Naive thymus-derived CD8-positive, alpha-beta T cell (primary cell): Measurements from ENCODE around the gene GLYATL1B. TPM values are rescaled to one million over a fixed set of nuclear protein-coding genes. Genes with fewer than 3 reads are reported as not detected.
"Not testable (repeated sequence)": the region's sequence is repeated elsewhere in the genome, so short reads cannot be mapped to it uniquely, and the experiment has no call there.

Experiments
- ATAC-seq, 2 donors: fragments of 150-1000 bp; cut with Tn5 transposase in 1 of 2; sonication (Bioruptor Pico), chemical (Tn5 transposase) in 1 of 2; 1 replicate in 1 of 2; 2 replicates in 1 of 2; pipeline ENCODE4 v1.10.0; 2021; ENCODE audit warnings: mild to moderate bottlenecking in 2 of 2, moderate library complexity in 2 of 2
- POLR2A ChIA-PET: fragments of 350-600 bp; sonication (Branson Sonifier 250); formaldehyde crosslinking; loops from one replicate; lab custom pipeline; 2021; ENCODE audit warnings: antibody characterized with exemption; lab: Charles Lee
- DNase-seq, 10 donors: peaks; one replicate each; pipeline versions ENCODE4 v3.0.0 to v3.0.0-alpha.2; 2020 to 2022
- H3K27ac Mint-ChIP-seq, 10 donors: one replicate each; pipeline ENCODE4 v1.8.0; 2020 to 2022; ENCODE audit warnings: mild to moderate bottlenecking in 10 of 10, mixed read lengths in 10 of 10, moderate library complexity in 4 of 10, inconsistent platforms in 1 of 10
- H3K27me3 Mint-ChIP-seq, 5 donors: one replicate each; pipeline ENCODE4 v1.8.0; 2021 to 2022; ENCODE audit warnings: mixed read lengths in 5 of 5
- H3K36me3 Mint-ChIP-seq, 3 donors: one replicate each; pipeline ENCODE4 v1.8.0; 2020 to 2022; ENCODE audit warnings: mixed read lengths in 3 of 3, mild to moderate bottlenecking in 2 of 3, inconsistent platforms in 1 of 3
- H3K4me1 Mint-ChIP-seq, 4 donors: one replicate each; pipeline ENCODE4 v1.8.0; 2021 to 2022; ENCODE audit warnings: mixed read lengths in 4 of 4
- H3K4me3 Mint-ChIP-seq, 10 donors: one replicate each; pipeline ENCODE4 v1.8.0; 2020 to 2022; ENCODE audit warnings: mild to moderate bottlenecking in 10 of 10, mixed read lengths in 10 of 10, moderate library complexity in 6 of 10, inconsistent platforms in 1 of 10
- H3K9me3 Mint-ChIP-seq, 9 donors: one replicate each; pipeline ENCODE4 v1.8.0; 2020 to 2022; ENCODE audit warnings: mixed read lengths in 9 of 9, mild to moderate bottlenecking in 3 of 9, inconsistent platforms in 1 of 9, moderate library complexity in 1 of 9
- polyA plus RNA-seq, 3 donors: library from polyadenylated mRNA; unstranded; fragments of 300-500 nt; fragmentation: Illumina TruSeq; gene quantifications; one replicate each; pipeline ENCODE4 v1.2.3, GENCODE V29; 2021
- total RNA-seq, 8 experiments: library from RNA in 2 of 8; stranded (reverse) in 2 of 8; gene quantifications; one replicate each; pipeline ENCODE4 v1.2.3 and lab custom pipeline; 2021 to 2026

GLYATL1B gene
- total and polyA plus RNA-seq, 5 experiments from 2014 or later: not detected

DNA sequence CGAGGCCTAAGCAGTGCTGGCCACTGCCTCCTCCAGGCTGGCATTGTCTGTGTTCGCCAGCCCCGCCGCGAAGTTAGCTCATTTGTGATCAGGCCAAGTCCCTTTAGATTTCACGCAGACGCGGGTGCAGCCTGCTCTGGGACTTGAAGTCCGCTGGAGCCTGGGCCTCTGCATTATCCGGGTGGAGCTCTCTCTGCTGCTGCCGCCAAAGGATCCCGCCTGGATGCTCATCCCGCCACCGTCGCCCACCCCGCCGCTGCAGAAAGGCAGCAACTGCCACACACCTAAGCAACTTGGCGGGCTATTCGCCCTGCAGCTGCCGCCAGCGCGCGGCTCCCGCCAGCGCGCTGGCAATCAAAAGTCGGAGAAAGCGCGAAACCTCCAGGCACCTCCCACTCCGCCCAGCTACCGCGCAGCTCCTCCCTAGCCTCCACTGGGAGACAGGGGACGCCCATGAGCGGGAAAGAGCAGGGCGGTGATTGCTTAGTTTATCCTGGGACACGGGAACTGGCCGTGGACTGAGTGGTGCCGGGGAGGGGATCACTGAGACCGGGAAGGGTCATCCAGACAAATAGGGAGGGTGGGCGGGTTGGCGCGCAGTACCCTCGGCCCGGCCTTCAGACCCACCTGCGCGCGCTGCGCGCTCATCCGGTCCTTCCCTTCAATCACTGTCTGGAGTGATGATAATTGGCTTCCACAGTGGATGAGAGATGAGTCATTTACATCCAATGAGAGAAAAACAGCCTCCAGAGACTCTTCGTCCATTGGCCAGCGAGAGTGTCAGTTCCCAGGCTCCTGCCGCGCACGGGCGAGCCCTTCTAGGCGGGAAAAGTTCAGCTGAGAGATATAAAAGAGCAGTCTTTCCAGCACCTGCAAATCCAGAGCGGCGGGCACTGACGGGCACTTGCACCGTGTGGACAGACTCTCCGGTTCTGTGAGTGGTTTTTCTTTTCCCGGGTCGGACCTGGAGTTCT is 20.5 kb downstream of the GLYATL1B start, which contains the start of gene FAM111B:
TSS of gene FAM111B (plus strand) at position 875 of the 974 bp plus-strand sequence. CDS start 2,389 bp downstream, outside the sequence.
- Mint-ChIP-seq H3K27me3 (peaks cover 15 to 53% (median 43%) of the 10 kb centered on the region in 5 donors), H3K4me1 (peaks cover 12 to 59% (median 30%) of the 10 kb centered on the region in 4 donors), H3K36me3 (no peaks in the 10 kb centered on the region), H3K4me3 (peak within 1 kb of the TSS; percentile 67 to 85 (median 78)), H3K9me3 (peaks cover 0 to 1% (median 0%) of the 10 kb centered on the region in 9 donors), H3K27ac (peak within 1 kb of the TSS in 3 of 10 donors; percentile 3 to 66 (median 37))
- ATAC-seq (peak; percentile 62 to 73), DNase-seq (peak in 6 of 10 donors; percentile 5 to 21 (median 10))
- POLR2A ChIA-PET: no interaction called here

DNA sequence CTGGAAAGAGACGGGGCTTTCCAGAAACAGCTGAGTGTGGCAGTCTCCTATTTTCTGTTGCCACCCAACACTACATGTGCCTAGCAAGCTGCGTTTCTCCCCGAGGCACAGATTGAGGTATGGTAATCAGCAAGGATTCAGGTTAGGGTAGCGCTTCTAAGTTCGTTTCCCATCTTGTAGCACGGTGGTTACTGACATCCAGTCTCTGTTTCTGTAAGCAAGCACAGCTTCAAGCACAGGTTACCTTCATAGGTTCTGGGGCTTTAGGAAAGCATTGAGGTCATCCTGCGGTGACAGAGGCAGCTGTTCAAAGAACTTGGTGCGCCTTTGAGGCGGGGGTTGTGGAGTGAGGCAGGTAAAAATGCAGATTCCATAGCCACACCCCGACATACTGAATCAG is 21.6 kb downstream of the GLYATL1B start:
- not testable (repeated sequence) for H3K9me3 Mint-ChIP-seq
- Mint-ChIP-seq H3K27ac (peak overlapping the region in 1 of 10 donors; percentile 1), H3K4me1 (peaks cover 9 to 51% (median 25%) of the 10 kb centered on the region in 4 donors)

DNA sequence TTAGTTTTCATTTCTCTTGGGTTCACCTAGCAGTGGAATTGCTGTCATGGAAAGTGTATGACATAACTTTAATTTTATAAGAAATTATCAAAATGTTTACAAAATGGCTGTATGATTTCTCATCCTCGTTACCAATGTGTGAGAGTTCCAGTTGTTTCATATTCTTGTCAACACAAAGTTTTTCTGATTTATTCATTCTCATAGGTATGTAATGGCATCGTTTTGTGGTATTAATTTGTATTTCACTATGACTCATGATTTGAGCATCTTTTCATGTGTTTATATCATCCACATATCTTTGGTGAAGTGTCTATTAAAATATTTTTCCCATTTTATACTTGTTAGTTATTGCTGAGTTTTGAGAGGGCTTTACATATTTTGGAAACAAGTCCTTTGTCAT is 26.4 kb downstream of the GLYATL1B start:
- Mint-ChIP-seq H3K27ac (no peak overlapping the region), H3K4me1 (peaks cover under 1 to 20% (median 4%) of the 10 kb centered on the region in 4 donors), H3K4me3 (no peak overlapping the region), H3K36me3 (peaks cover 0 to 7% (median 3%) of the 10 kb centered on the region in 3 donors), H3K9me3 (peaks cover 0 to 15% (median under 1%) of the 10 kb centered on the region in 9 donors), H3K27me3 (peaks cover 0 to 32% (median 18%) of the 10 kb centered on the region in 5 donors)
- ATAC-seq (no peak), DNase-seq (no peak)
- POLR2A ChIA-PET: no interaction called here

More for the DNA sequence above, 21.6 kb downstream of the GLYATL1B start:
- H3K36me3 Mint-ChIP-seq, POLR2A ChIA-PET: not testable (repeated sequence)
- ATAC-seq (peak; percentile 32 to 65), DNase-seq (peak in 3 of 10 donors; percentile 2 to 5 (median 4))
- peak overlapping the region in 7 of 10 donors; percentile 12 to 85 (median 78) for H3K4me3 Mint-ChIP-seq
- H3K27me3 Mint-ChIP-seq: peaks cover 12 to 42% (median 38%) of the 10 kb centered on the region in 5 donors

DNA sequence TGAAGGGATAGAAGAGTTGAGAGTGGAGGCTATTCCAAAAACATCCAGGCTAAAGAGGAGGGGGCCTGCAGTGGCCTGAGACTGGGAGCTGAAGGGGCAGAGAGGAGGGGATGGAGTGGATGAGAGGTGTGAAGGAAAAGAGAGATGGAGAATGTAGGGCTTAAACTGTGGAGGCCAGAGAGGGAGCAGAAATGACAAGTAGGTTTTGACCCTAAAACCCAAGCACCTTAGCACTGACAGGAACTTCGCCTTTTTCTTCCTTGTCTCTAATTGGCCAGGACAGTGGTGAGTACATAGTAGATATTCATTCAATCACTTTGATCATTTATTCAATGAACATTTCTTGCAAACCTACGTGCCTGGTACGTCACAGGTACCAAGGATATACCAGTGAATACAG is 28.2 kb downstream of the GLYATL1B start:
- POLR2A ChIA-PET: no interaction called here
- no peak overlapping the region for H3K4me3 Mint-ChIP-seq
- peaks cover 0 to 19% (median 13%) of the 10 kb centered on the region in 3 donors for H3K36me3 Mint-ChIP-seq
- no peak overlapping the region for H3K27ac Mint-ChIP-seq
- peaks cover 0 to 3% (median 0%) of the 10 kb centered on the region in 4 donors for H3K4me1 Mint-ChIP-seq
- DNase-seq (no peak), ATAC-seq (no peak)
- H3K27me3 Mint-ChIP-seq: peaks cover 0 to 29% (median 14%) of the 10 kb centered on the region in 5 donors
- H3K9me3 Mint-ChIP-seq: peaks cover 0 to 33% (median 12%) of the 10 kb centered on the region in 9 donors

DNA sequence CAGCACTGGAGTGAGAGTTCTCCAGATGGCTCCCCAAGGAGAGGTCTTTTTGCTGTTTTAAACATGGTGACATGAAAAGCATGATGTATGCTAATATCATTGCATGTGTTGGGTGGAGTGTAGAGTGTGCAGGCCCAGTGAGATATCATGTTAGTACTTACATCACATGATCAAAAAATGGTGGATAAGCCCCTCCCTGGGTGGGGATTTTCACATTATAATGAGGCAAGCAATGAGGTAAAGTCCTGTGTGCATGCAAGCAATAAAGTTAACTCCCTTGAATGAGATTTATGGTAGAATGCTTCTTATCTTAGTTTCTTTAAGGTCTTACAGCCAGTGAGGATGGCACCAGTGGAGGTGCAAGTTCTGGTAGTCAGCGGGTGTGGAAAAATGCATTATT is 29.4 kb downstream of the GLYATL1B start:
- Mint-ChIP-seq H3K27ac (no peak overlapping the region), H3K4me1 (no peaks in the 10 kb centered on the region), H3K9me3 (peaks cover 0 to 35% (median 12%) of the 10 kb centered on the region in 9 donors), H3K36me3 (peaks cover 0 to 20% (median 13%) of the 10 kb centered on the region in 3 donors), H3K27me3 (peaks cover 0 to 29% (median 14%) of the 10 kb centered on the region in 5 donors), H3K4me3 (no peak overlapping the region)
- ATAC-seq: no peak
- POLR2A ChIA-PET: no interaction called here
- DNase-seq: no peak

DNA sequence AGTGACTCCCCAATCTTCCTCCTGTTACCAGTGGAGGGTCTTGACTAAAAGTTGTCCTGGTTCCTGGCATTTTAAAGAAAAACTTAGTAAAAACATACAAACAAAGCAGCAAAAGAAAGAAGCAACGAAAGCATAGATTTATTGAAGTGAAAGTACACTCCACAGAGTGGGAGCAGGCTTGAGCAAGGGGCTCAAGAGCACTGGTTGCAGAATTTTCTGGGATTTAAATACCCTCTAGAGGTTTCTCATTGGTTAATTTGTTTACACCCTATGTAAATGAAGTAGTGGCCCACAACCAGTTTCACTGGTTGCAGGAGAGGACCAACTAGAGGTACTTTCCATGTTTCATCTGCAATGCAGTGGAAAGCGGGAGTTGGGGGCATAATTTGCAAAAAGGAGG is 31.7 kb downstream of the GLYATL1B start:
- H3K27me3 Mint-ChIP-seq: peaks cover 0 to 27% (median 14%) of the 10 kb centered on the region in 5 donors
- H3K9me3 Mint-ChIP-seq: peaks cover 0 to 35% (median 12%) of the 10 kb centered on the region in 9 donors
- no peaks in the 10 kb centered on the region for H3K4me1 Mint-ChIP-seq
- H3K36me3 Mint-ChIP-seq: peaks cover 0 to 20% (median 13%) of the 10 kb centered on the region in 3 donors
- no peak for ATAC-seq
- no peak overlapping the region for H3K27ac Mint-ChIP-seq
- DNase-seq: no peak
- no peak overlapping the region for H3K4me3 Mint-ChIP-seq
- POLR2A ChIA-PET: no interaction called here

DNA sequence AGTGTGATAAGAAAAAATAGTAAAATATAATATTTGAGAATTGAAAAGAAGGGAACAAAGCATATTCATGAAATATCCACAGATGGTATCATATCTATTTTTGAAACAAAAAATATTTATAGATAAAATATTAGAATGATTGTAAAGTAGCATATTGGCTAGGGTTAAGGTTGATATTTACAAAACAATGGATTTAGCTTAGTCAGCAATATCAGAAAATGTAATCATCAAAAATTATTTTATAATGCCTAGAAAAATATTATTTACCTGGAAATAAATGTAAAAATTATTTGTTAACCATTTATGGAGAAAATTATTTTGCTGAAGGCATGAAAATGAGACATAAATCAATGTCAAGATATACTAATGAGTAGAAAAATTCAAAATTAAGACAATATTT is 33.7 kb downstream of the GLYATL1B start:
- POLR2A ChIA-PET: no interaction called here
- Mint-ChIP-seq H3K27me3 (peaks cover 0 to 19% (median 7%) of the 10 kb centered on the region in 5 donors), H3K4me1 (no peaks in the 10 kb centered on the region), H3K4me3 (no peak overlapping the region), H3K36me3 (peaks cover 0 to 20% (median 13%) of the 10 kb centered on the region in 3 donors), H3K9me3 (peaks cover 0 to 35% (median 12%) of the 10 kb centered on the region in 9 donors), H3K27ac (no peak overlapping the region)
- DNase-seq: no peak
- no peak for ATAC-seq

DNA sequence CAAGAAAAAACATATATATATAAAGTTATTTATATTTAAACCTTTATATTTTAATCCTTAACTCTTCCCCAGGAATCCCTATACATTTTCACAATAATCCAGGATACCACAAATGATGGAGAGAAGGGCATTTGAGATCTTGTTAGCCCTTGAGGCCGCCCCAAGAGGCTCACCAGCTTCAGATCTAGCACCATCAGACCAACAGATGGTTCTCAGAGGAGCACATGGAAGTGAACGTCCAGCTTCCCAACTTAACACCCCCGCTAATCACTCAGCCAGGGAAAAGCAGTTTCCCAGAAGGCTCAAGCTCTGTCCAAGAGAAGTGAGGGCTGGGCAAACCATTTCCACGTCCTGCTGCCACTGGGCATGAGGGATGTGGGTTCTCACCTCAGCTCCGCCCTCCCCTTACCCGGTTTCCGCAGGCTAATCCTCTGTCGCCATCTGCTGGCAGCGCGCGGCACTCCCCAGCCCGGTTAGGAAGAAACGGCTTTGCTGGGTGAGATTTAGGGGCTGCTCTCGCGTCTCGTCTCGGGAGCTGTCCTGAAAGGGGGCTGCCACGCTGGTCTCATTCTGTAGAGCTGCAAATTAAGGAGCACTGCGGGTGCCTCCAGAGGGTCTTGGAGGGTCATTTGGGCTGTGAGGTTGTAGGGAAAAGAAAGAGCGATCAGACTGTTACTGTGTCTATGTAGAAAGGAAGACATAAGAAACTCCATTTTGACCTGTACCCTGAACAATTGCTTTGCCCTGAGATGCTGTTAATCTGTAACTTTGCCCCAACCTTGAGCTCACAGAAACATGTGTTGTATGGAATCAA is 49.7 kb downstream of the GLYATL1B start:
- peaks cover 4 to 12% (median 11%) of the 10 kb centered on the region in 4 donors for H3K4me1 Mint-ChIP-seq
- ATAC-seq (peak; percentile 100), DNase-seq (peak; percentile 69 to 93 (median 85))
- H3K27me3 Mint-ChIP-seq: no peaks in the 10 kb centered on the region
- H3K9me3 Mint-ChIP-seq: peaks cover 0 to 19% (median 6%) of the 10 kb centered on the region in 9 donors
- POLR2A ChIA-PET: interaction anchor here (0.6 to 1.3 kb wide), 2 partner anchors 9 to 396 kb away, joined by 3 read pairs; no protein-coding TSS in a partner anchor
- H3K27ac Mint-ChIP-seq: peak overlapping the region in 8 of 10 donors; percentile 14 to 82 (median 46)
- peak overlapping the region in 9 of 10 donors; percentile 47 to 77 (median 64) for H3K4me3 Mint-ChIP-seq
- H3K36me3 Mint-ChIP-seq: peaks cover 16 to 58% (median 39%) of the 10 kb centered on the region in 3 donors

DNA sequence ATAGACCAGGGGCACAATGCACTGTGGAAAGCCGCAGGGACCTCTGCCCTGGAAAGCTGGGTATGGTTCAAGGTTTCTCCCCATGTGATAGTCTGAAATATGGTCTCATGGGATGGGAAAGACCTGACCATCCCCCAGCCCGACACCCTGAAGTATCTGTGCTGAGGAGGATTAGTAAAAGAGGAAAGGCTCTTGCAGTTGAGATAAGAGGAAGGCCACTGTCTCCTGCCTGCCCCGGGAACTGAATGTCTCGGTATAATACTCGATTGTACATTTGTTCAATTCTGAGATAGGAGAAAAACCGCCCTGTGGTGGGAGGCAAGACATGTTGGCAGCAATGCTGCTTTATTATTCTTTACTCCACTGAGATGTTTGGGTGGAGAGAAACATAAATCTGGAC is 50.4 kb downstream of the GLYATL1B start:
- POLR2A ChIA-PET, H3K4me3 Mint-ChIP-seq, DNase-seq, ATAC-seq, H3K27me3 Mint-ChIP-seq: not testable (repeated sequence)
- peak overlapping the region in 1 of 10 donors; percentile 45 for H3K27ac Mint-ChIP-seq
- H3K36me3 Mint-ChIP-seq: peaks cover 11 to 51% (median 32%) of the 10 kb centered on the region in 3 donors
- H3K9me3 Mint-ChIP-seq: peaks cover 0 to 12% (median 3%) of the 10 kb centered on the region in 9 donors
- H3K4me1 Mint-ChIP-seq: peaks cover 4 to 19% (median 18%) of the 10 kb centered on the region in 4 donors

DNA sequence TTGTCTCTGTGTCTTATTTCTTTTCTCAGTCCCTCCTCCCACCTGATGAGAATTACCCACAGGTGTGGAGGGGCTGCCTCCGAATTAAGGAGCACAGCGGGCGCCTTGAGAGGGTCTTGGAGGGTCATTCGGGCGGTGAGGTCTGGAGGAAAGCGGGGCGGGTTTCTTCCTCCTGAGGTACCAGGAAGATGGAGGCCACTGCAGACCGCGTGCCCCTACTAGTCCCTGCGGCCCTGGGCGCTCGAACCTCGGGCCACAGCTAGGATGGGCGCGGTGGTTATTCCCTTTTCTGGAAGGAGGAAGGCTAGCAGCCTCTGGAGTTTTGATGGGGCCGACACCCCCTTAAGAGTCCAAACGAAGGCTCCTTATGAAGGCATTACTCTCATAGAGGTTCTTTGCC is 51.1 kb downstream of the GLYATL1B start:
- peaks cover 9 to 45% (median 25%) of the 10 kb centered on the region in 3 donors for H3K36me3 Mint-ChIP-seq

DNA sequence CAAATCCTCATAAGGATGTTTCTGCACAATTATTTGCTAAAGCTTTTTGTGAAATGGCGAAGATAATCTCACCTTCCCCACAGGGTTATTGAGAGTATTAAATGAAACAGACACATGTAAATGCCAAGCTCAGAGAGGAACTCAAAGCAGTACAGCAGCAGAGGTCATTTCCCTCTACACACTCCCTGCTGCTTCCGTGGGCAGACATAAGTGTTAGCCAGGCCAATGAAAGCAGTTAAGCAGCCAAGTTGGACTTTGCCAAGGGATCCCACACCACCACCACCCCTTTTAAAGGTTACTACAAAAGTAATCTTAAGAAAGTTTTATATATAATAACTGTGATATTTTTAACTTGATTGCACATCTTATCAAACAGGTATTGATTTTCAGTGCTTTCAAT is 52.5 kb downstream of the GLYATL1B start:
- peaks cover 0 to 30% (median 11%) of the 10 kb centered on the region in 3 donors for H3K36me3 Mint-ChIP-seq

More for the DNA sequence above, 51.1 kb downstream of the GLYATL1B start:
- POLR2A ChIA-PET: no interaction called here
- H3K4me3 Mint-ChIP-seq: no peak overlapping the region
- ATAC-seq (no peak), DNase-seq (no peak)
- H3K4me1 Mint-ChIP-seq: peaks cover 8 to 25% (median 24%) of the 10 kb centered on the region in 4 donors
- no peaks in the 10 kb centered on the region for H3K27me3 Mint-ChIP-seq
- H3K27ac Mint-ChIP-seq: no peak overlapping the region
- H3K9me3 Mint-ChIP-seq: peaks cover 0 to 7% (median 1%) of the 10 kb centered on the region in 9 donors

DNA sequence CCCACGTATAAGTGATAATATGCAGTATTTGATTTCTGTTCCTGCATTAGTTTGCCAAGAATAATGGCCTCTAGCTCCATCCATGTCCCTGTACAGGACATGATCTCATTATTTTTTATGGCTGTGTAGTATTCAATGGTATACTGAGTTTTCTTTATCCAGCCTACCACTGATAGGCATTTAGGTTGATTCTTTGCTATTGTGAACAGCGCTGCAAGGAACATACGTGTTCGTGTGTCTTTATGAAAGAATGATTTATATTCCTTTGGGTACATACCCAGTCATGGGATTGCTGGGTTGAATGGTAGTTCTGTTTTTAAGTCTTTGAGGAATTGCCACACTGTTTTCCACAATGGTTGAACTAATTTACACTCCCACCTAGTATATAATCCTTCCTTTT is 55.1 kb downstream of the GLYATL1B start:
- POLR2A ChIA-PET: no interaction called here

More for the DNA sequence above, 52.5 kb downstream of the GLYATL1B start:
- no peaks in the 10 kb centered on the region for H3K27me3 Mint-ChIP-seq
- peak overlapping the region in 1 of 10 donors; percentile 28 for H3K27ac Mint-ChIP-seq
- ATAC-seq (no peak), DNase-seq (no peak)
- no peaks in the 10 kb centered on the region for H3K9me3 Mint-ChIP-seq
- POLR2A ChIA-PET: no interaction called here
- H3K4me3 Mint-ChIP-seq: no peak overlapping the region
- peaks cover 19 to 40% (median 37%) of the 10 kb centered on the region in 4 donors for H3K4me1 Mint-ChIP-seq

More for the DNA sequence above, 55.1 kb downstream of the GLYATL1B start:
- Mint-ChIP-seq H3K27me3 (no peaks in the 10 kb centered on the region), H3K27ac (peak overlapping the region in 6 of 10 donors; percentile 94 to 100 (median 98)), H3K4me3 (peak overlapping the region in 9 of 10 donors; percentile 3 to 98 (median 97)), H3K4me1 (peaks cover 27 to 53% (median 49%) of the 10 kb centered on the region in 4 donors), H3K36me3 (peaks cover 0 to 17% (median 4%) of the 10 kb centered on the region in 3 donors), H3K9me3 (no peaks in the 10 kb centered on the region)
- ATAC-seq (no peak), DNase-seq (no peak)
